CD14-positive monocyte (primary cell): ENCODE data around the gene LEF1. TPM values are rescaled to one million over a fixed set of nuclear protein-coding genes. Genes with fewer than 3 reads are reported as not detected.

Experiments
- DNase-seq, 3 donors: peaks; one replicate each; pipeline ENCODE4 v3.0.0-alpha.2; 2011 to 2022
- H2AFZ ChIP-seq: 2 replicates; pipeline ENCODE4 v1.6.0; 2012; ENCODE audit warnings: mild to moderate bottlenecking, low read depth, low read length, inconsistent platforms; ENCODE audit not compliant: insufficient read depth, poor library complexity, severe bottlenecking
- H3K27ac ChIP-seq, 2 donors: 1 replicate in 1 of 2; 2 replicates in 1 of 2; pipeline ENCODE4 v1.5.1; 2012 to 2013; ENCODE audit warnings: low read length in 2 of 2, control low read depth in 1 of 2, inconsistent platforms in 1 of 2, low read depth in 1 of 2, mild to moderate bottlenecking in 1 of 2
- H3K27me3 ChIP-seq, 2 donors: one replicate each; pipeline versions ENCODE4 v1.6.0 to v1.6.1; 2011 to 2013; ENCODE audit warnings: low read length in 2 of 2; ENCODE audit not compliant: control insufficient read depth in 2 of 2, insufficient read depth in 2 of 2
- H3K36me3 ChIP-seq, 2 donors: replicated peaks in 1 of 2; 1 replicate in 1 of 2; 2 replicates in 1 of 2; pipeline versions ENCODE4 v1.5.1 to v1.6.1; 2012 to 2013; ENCODE audit warnings: low read length in 2 of 2, control low read depth in 1 of 2, inconsistent platforms in 1 of 2, mild to moderate bottlenecking in 1 of 2; ENCODE audit not compliant: insufficient read depth in 2 of 2, control insufficient read depth in 1 of 2
- H3K4me1 ChIP-seq, 2 donors: 1 replicate in 1 of 2; 2 replicates in 1 of 2; pipeline versions ENCODE4 v1.5.1 to v1.6.1; 2012 to 2013; ENCODE audit warnings: low read length in 2 of 2, control low read depth in 1 of 2, inconsistent platforms in 1 of 2, mild to moderate bottlenecking in 1 of 2, moderate library complexity in 1 of 2; ENCODE audit not compliant: insufficient read depth in 2 of 2, control insufficient read depth in 1 of 2
- H3K4me2 ChIP-seq: replicated peaks from 2 replicates; pipeline ENCODE3; 2012; ENCODE audit warnings: low read length, moderate library complexity, mild to moderate bottlenecking; ENCODE audit not compliant: poor library complexity, severe bottlenecking; ENCODE audit errors: extremely low read depth
- H3K4me3 ChIP-seq, 3 experiments: fragments of 200-600 bp in 1 of 3; sonication (generic) in 1 of 3; replicated peaks in 1 of 3; 1 replicate in 2 of 3; 2 replicates in 1 of 3; pipeline ENCODE4 v1.5.1; 2011 to 2013; ENCODE audit warnings: low read length in 3 of 3, mild to moderate bottlenecking in 3 of 3, control low read depth in 2 of 3, low read depth in 2 of 3, inconsistent platforms in 1 of 3, moderate library complexity in 1 of 3
- H3K79me2 ChIP-seq: 2 replicates; pipeline ENCODE4 v1.6.0; 2012; ENCODE audit warnings: mild to moderate bottlenecking, control low read depth, inconsistent platforms, low read length, moderate library complexity; ENCODE audit not compliant: insufficient read depth
- H3K9ac ChIP-seq: 2 replicates; pipeline ENCODE4 v1.6.0; 2017; ENCODE audit warnings: low read length, mild to moderate bottlenecking; ENCODE audit not compliant: insufficient read depth, poor library complexity, severe bottlenecking
- H3K9me3 ChIP-seq, 2 donors: replicated peaks in 1 of 2; 1 replicate in 1 of 2; 2 replicates in 1 of 2; pipeline versions ENCODE4 v1.5.1 to v1.6.1; 2012 to 2013; ENCODE audit warnings: low read length in 2 of 2, control low read depth in 1 of 2; ENCODE audit not compliant: control insufficient read depth in 1 of 2, insufficient read depth in 1 of 2
- H4K20me1 ChIP-seq: 2 replicates; pipeline ENCODE4 v1.6.0; 2012; ENCODE audit warnings: mild to moderate bottlenecking, low read length, control low read depth, moderate library complexity; ENCODE audit not compliant: insufficient read depth
- H3K27ac Mint-ChIP-seq, 7 donors: one replicate each; pipeline ENCODE4 v1.8.0; 2020; ENCODE audit warnings: mild to moderate bottlenecking in 7 of 7, mixed read lengths in 7 of 7, moderate library complexity in 6 of 7, inconsistent platforms in 2 of 7
- H3K27me3 Mint-ChIP-seq, 3 donors: one replicate each; pipeline ENCODE4 v1.8.0; 2021 to 2022; ENCODE audit warnings: low read depth in 3 of 3, mild to moderate bottlenecking in 3 of 3, mixed read lengths in 3 of 3, moderate library complexity in 3 of 3, inconsistent platforms in 1 of 3
- H3K36me3 Mint-ChIP-seq, 2 donors: one replicate each; pipeline ENCODE4 v1.8.0; 2020; ENCODE audit warnings: mixed read lengths in 2 of 2, inconsistent platforms in 1 of 2, mild to moderate bottlenecking in 1 of 2
- H3K4me1 Mint-ChIP-seq: one replicate; pipeline ENCODE4 v1.8.0; 2020; ENCODE audit warnings: mild to moderate bottlenecking, mixed read lengths
- H3K4me3 Mint-ChIP-seq, 2 donors: one replicate each; pipeline ENCODE4 v1.8.0; 2020; ENCODE audit warnings: mild to moderate bottlenecking in 2 of 2, mixed read lengths in 2 of 2, moderate library complexity in 1 of 2
- H3K9me3 Mint-ChIP-seq, 7 donors: one replicate each; pipeline ENCODE4 v1.8.0; 2020 to 2022; ENCODE audit warnings: mixed read lengths in 7 of 7, mild to moderate bottlenecking in 6 of 7, moderate library complexity in 6 of 7, inconsistent platforms in 2 of 7
- WGBS: methylation state at CpG from one replicate; pipeline ENCODE4 v1.1.5; 2013; ENCODE audit warnings: missing lambda C conversion rate; ENCODE audit not compliant: insufficient coverage; 5-methylcytosine and 5-hydroxymethylcytosine counted together
- intact Hi-C, 2 donors: fragments of 100-400 bp; cut with micrococcal nuclease; formaldehyde crosslinking; loops; one replicate each; pipeline versions ENCODE4 v1.15.0 to v1.15.1; 2023
- polyA plus RNA-seq, 3 donors: library from polyadenylated mRNA; depleted of rRNA in 1 of 3; unstranded in 2 of 3; stranded (reverse) in 1 of 3; fragments of 300-500 nt in 2 of 3; fragments of >200 nt in 1 of 3; fragmentation: Illumina TruSeq in 2 of 3; gene quantifications; 1 replicate in 2 of 3; 2 replicates in 1 of 3; pipeline ENCODE4 v1.2.3, GENCODE V29; 2012 to 2021
- TF ChIP-seq, protein P1 (sequence below): fragments of 200-600 bp; IDR thresholded peaks from one replicate; pipeline ENCODE4 v1.8.0; 2022; ENCODE audit warnings: antibody characterized with exemption, mild to moderate bottlenecking

LEF1 gene
- polyA plus RNA-seq, 3 donors: 0.29 to 1.3 (median 0.61) TPM

DNA sequence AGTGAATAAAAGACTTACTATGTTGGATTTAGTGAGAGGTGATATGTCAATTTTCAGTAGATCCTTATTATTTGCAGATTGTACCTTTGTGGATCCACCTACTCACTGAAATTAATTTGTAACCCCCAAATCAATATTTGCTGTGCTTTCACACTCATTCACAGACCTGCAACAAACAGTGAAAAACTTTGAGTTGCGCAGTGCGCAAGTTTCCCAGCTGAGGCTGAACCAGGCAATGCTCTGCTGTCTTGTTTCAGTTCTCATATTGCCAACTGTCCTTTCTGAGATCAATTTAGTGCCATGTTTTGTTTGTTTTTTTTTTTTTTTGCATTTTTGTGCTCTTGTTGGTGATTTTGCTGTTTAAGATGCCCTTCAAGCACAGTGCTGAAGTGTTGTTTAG, 40.8 kb upstream of the LEF1 start:
- Mint-ChIP-seq H3K27ac (no peak overlapping the region), H3K9me3 (peaks cover 0 to 5% (median 0%) of the 10 kb centered on the region in 7 donors), H3K27me3 (peaks cover 0 to 1% (median 1%) of the 10 kb centered on the region in 3 donors), H3K4me3 (no peak overlapping the region), H3K4me1 (no peaks in the 10 kb centered on the region), H3K36me3 (no peaks in the 10 kb centered on the region)
- 100% methylated on average over 1 of the region's 2 CpGs for WGBS
- Histone ChIP-seq H3K4me3 (no peak overlapping the region), H3K9me3 (no peaks in the 10 kb centered on the region), H3K36me3 (no peaks in the 10 kb centered on the region), H3K9ac (no peak overlapping the region), H3K27ac (no peak overlapping the region), H3K27me3 (no peaks in the 10 kb centered on the region), H4K20me1 (no peaks in the 10 kb centered on the region), H2AFZ (no peak overlapping the region), H3K79me2 (no peaks in the 10 kb centered on the region), H3K4me2 (no peak overlapping the region), H3K4me1 (no peaks in the 10 kb centered on the region)
- intact Hi-C loops: no loop called here
- no peak for DNase-seq
- TF ChIP-seq, protein P1, sequence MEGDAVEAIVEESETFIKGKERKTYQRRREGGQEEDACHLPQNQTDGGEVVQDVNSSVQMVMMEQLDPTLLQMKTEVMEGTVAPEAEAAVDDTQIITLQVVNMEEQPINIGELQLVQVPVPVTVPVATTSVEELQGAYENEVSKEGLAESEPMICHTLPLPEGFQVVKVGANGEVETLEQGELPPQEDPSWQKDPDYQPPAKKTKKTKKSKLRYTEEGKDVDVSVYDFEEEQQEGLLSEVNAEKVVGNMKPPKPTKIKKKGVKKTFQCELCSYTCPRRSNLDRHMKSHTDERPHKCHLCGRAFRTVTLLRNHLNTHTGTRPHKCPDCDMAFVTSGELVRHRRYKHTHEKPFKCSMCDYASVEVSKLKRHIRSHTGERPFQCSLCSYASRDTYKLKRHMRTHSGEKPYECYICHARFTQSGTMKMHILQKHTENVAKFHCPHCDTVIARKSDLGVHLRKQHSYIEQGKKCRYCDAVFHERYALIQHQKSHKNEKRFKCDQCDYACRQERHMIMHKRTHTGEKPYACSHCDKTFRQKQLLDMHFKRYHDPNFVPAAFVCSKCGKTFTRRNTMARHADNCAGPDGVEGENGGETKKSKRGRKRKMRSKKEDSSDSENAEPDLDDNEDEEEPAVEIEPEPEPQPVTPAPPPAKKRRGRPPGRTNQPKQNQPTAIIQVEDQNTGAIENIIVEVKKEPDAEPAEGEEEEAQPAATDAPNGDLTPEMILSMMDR: no peak

DNA sequence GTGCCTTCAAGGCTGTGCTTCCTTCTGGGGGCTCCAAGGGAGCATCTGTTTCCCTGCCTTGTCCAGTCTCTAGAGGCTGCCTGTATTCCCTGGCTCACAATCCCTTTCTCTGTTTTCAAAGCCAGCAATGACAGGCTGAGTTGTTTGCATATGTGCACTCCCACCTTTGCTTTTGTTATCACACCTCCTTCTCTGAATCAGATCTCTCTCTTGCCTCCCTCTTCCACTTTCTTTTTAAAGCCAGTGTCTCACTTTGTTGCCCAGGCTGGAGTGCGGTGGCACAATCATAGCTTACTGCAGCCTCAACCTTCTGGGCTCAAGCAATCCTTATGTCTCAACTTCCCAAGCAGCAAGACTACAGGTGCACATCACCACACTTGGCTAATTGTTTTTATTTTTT, 37.1 kb upstream of the LEF1 start:
- no peak overlapping the region for H2AFZ ChIP-seq
- no peak overlapping the region for H3K4me3 Mint-ChIP-seq
- H3K27ac ChIP-seq: no peak overlapping the region
- 100% methylated on average over 1 of the region's 1 CpG for WGBS
- no peak overlapping the region for H3K27ac Mint-ChIP-seq
- no peak for DNase-seq
- no peaks in the 10 kb centered on the region for H4K20me1 ChIP-seq
- intact Hi-C loops: no loop called here
- H3K4me1 ChIP-seq: no peaks in the 10 kb centered on the region
- H3K36me3 ChIP-seq: no peaks in the 10 kb centered on the region
- no peaks in the 10 kb centered on the region for H3K9me3 ChIP-seq
- no peaks in the 10 kb centered on the region for H3K4me1 Mint-ChIP-seq
- H3K27me3 ChIP-seq: no peaks in the 10 kb centered on the region
- H3K9me3 Mint-ChIP-seq: peaks cover 0 to 6% (median 2%) of the 10 kb centered on the region in 7 donors
- TF ChIP-seq, protein P1: no peak
- H3K9ac ChIP-seq: no peak overlapping the region
- H3K27me3 Mint-ChIP-seq: peaks cover 1 to 4% (median 2%) of the 10 kb centered on the region in 3 donors
- H3K4me3 ChIP-seq: no peak overlapping the region
- no peaks in the 10 kb centered on the region for H3K79me2 ChIP-seq
- H3K4me2 ChIP-seq: no peak overlapping the region
- H3K36me3 Mint-ChIP-seq: no peaks in the 10 kb centered on the region
